HUES64 (cell line): ENCODE data around the gene FUOM.

ENCODE experiments used
- H3K27ac ChIP-seq: 2 replicates; pipeline ENCODE4 v1.7.0; 2013; ENCODE audit warnings: low read depth, low read length, inconsistent platforms
- H3K27me3 ChIP-seq: 2 replicates; pipeline ENCODE4 v1.6.1; 2013; ENCODE audit warnings: mild to moderate bottlenecking, low read length; ENCODE audit not compliant: insufficient read depth
- H3K36me3 ChIP-seq: 2 replicates; pipeline ENCODE4 v1.6.1; 2013; ENCODE audit warnings: mild to moderate bottlenecking, low read length; ENCODE audit not compliant: insufficient read depth
- H3K4me1 ChIP-seq: 2 replicates; pipeline ENCODE4 v1.6.1; 2013; ENCODE audit warnings: mild to moderate bottlenecking, low read length, moderate library complexity; ENCODE audit not compliant: insufficient read depth
- H3K4me3 ChIP-seq: 2 replicates; pipeline ENCODE4 v1.5.1; 2013; ENCODE audit warnings: mild to moderate bottlenecking, low read length, moderate library complexity
- H3K9ac ChIP-seq: 2 replicates; pipeline ENCODE4 v1.6.1; 2013; ENCODE audit warnings: mild to moderate bottlenecking, low read depth, low read length
- H3K9me3 ChIP-seq: 2 replicates; pipeline ENCODE4 v1.6.1; 2013; ENCODE audit warnings: low read depth, low read length; ENCODE audit not compliant: insufficient read depth
- WGBS: fragments of 150-250, 120-280 bp; methylation state at CpG from one replicate; pipeline ENCODE4 v1.1.7; 2013; ENCODE audit warnings: missing lambda C conversion rate; 5-methylcytosine and 5-hydroxymethylcytosine counted together

FUOM gene

DNA sequence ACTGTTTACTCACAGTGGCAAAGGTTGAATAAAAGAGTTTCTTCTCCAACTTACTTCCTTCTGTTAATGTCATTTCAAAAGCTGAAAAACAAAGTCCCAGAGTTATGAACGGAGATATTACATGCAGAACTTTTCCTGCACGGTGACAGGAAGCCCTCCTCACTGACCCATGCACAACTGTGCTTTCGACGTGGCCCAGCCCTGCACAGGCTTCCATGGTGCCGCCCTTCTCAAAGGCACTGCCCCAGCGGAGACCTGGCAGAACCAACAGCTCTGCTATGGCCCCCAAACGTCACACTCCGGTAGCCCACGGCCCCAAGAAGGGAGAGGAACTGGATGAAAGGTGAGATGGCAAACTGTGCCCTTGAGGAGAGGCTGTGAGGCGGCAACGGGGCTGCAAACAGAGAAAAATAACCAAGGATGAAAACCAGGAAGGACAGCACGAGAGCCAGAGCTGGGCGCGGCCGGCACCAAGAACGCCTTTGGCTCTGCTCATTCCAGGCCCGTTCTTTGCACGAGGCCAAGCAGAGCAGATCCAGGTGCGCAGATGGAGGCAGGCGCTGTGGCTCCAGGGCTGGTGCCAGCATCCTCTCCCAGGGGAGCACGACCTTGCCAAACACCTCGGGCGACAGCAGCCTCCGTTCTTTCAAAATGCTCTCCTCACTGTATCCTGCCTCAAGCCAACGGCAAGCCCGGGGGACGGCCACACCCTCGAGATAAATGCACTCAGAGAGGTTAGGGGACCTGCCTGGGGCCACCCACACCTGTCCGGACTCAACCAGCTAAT, 7.0 kb upstream of the FUOM start:
- Histone ChIP-seq H3K27me3 (no peaks in the 10 kb centered on the region), H3K4me1 (no peaks in the 10 kb centered on the region), H3K9ac (no peak overlapping the region), H3K4me3 (no peak overlapping the region), H3K36me3 (peaks cover 71% of the 10 kb centered on the region), H3K9me3 (no peaks in the 10 kb centered on the region), H3K27ac (no peak overlapping the region)
- 96% methylated on average over 29 of the region's 29 CpGs for WGBS

DNA sequence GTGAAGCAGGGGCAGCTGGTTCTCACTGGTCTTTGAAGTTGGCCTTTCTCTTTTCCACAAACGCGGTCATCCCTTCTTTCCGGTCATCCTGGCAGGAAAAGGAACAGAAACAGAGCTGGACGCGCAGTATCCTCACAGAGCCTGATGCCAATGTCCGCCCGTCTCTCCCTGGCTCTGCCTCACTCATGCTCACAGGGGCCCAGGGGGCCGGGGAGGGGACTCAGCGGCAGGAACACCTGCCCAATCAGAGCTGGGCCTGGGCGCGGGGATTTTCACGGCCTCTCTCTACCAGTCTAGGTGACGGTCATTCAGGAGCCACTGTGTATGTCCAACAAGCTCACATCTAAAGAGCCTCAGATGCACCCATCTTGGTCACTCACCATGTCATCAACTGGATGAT, 5.0 kb upstream of the FUOM start:
- WGBS = 93% methylated on average over 13 of the region's 13 CpGs
- Histone ChIP-seq H3K9me3 (no peaks in the 10 kb centered on the region), H3K27me3 (no peaks in the 10 kb centered on the region), H3K4me3 (no peak overlapping the region), H3K4me1 (no peaks in the 10 kb centered on the region), H3K9ac (no peak overlapping the region), H3K36me3 (peaks cover 52% of the 10 kb centered on the region), H3K27ac (no peak overlapping the region)

DNA sequence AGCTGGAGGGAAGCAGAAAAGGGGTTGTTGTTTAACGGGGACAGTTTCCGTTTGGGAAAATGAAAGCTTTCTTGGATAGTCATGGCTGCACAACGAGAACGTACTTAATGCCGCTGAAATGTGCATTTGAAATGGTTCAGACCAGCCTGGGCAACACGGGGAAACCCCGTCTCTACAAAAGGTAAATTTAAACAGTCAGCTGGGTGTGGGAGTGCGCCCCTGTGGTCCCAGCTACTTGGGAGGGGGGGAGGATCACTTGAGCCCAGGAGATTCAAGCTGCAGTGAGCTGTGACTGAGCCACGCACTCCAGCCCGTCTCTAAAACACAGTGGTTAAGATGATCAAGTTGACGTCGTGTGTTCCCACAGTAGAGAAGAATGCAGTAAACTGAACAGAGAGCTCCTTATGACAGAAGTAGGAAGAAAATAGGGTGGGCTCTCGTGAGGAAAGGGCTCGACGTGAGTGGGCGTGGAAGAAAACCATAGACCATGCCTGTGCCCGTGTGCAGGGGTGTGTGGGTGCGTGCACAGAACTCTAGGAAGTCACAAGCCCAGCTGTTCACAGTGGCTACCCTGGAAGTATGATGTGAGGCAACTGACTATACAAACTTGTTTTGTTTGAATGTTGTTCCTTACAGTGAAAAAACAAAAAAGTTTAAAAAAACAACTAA, 4.1 kb upstream of the FUOM start:
- H3K36me3 ChIP-seq = peaks cover 50% of the 10 kb centered on the region
- no peak overlapping the region for H3K4me3 ChIP-seq
- 87% methylated on average over 18 of the region's 18 CpGs for WGBS
- H3K27me3 ChIP-seq = no peaks in the 10 kb centered on the region; the same call in 1 of the 2 replicates
- H3K27ac ChIP-seq = no peak overlapping the region
- H3K9me3 ChIP-seq = no peaks in the 10 kb centered on the region
- no peak overlapping the region for H3K9ac ChIP-seq
- no peaks in the 10 kb centered on the region for H3K4me1 ChIP-seq

DNA sequence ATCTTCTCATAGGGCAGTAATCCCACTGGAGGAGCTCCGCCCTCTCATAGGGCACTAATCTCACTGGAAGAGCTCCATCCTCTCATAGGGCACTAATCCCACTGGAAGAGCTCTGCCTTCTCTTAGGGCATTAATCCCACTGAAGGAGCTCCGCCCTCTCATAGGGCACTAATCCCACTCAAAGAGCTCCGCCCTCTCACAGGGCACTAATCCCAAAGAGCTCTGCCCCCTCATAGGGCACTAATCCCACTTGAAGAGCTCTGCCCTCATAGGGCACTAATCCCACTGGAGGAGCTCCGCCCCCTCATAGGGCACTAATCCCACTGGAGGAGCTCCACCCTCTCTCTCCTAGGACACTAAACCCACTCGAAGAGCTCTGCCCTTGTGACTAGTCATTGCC, 3.4 kb upstream of the FUOM start:
- 91% methylated on average over 5 of the region's 5 CpGs for WGBS
- no peak overlapping the region for H3K27ac ChIP-seq
- H3K4me3 ChIP-seq = no peak overlapping the region

DNA sequence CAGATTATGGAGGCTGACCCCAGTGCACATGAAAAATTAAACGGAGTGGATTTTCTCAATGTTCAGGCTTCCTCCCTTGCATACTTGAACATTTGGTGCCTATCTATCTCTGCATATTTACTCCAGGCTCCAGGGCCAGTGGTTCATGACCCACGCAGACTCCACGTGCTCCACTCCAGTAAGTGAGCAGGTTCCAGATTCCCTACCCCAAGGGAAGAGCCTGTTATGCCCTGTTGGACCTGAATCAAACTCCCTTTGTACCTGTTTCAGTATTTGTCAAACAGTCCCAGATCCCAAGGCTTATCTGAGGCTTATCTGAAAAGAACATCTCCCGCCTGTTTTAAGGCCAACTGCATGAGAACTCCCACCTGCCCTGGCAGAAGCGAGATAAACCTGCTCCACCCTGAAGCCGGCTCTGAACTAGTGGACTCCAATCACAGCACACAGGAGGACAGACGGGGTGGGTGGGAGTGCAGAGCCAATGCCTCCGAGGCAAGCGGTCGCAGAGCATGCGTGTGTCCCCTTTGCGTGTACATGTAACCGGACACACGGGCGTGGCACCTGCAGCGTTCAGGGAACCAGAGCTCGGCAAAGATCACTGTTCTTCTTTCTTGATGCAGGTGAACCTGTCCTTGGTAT, 2.3 kb upstream of the FUOM start:
- no peaks in the 10 kb centered on the region; the same call in 1 of the 2 replicates for H3K27me3 ChIP-seq
- H3K9me3 ChIP-seq = no peaks in the 10 kb centered on the region
- no peak overlapping the region for H3K9ac ChIP-seq
- H3K36me3 ChIP-seq = peaks cover 42% of the 10 kb centered on the region
- 91% methylated on average over 17 of the region's 17 CpGs for WGBS
- H3K4me3 ChIP-seq = no peak overlapping the region
- 0 out of 2 replicates have a peak, but pooled peaks cover 3% of the 10 kb centered on the region for H3K4me1 ChIP-seq
- no peak overlapping the region for H3K27ac ChIP-seq

More for the DNA sequence above, 3.4 kb upstream of the FUOM start:
- Histone ChIP-seq H3K36me3 (peaks cover 46% of the 10 kb centered on the region), H3K27me3 (no peaks in the 10 kb centered on the region; the same call in 1 of the 2 replicates), H3K9me3 (no peaks in the 10 kb centered on the region), H3K4me1 (0 out of 2 replicates have a peak, but pooled peaks cover 3% of the 10 kb centered on the region), H3K9ac (no peak overlapping the region)

DNA sequence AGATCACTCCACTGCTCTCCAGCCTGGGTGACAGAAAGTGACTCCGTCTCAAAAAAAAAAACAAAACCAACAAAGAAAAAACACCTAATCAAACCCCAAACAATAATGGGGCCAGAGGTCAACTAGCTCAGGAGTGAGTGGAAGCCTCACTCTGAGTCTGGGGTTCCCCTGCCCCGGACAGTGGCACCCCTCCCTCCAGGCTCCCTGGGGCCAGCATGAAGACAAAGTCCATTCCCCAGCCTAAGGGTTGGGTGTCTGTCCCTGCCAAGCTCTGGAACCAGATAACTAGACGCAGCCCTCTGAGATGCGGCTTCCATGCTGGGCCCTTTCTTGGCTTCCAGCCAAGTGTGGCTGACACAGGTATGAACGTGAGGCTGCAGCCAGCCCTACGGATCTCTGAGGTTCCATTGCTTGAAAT, 1.7 kb upstream of the FUOM start:
- Histone ChIP-seq H3K4me3 (no peak overlapping the region), H3K9me3 (no peaks in the 10 kb centered on the region), H3K36me3 (peaks cover 37% of the 10 kb centered on the region), H3K4me1 (0 out of 2 replicates have a peak, but pooled peaks cover 3% of the 10 kb centered on the region), H3K27ac (no peak overlapping the region), H3K9ac (no peak overlapping the region), H3K27me3 (no peaks in the 10 kb centered on the region; the same call in 1 of the 2 replicates)
- 76% methylated on average over 6 of the region's 6 CpGs for WGBS

DNA sequence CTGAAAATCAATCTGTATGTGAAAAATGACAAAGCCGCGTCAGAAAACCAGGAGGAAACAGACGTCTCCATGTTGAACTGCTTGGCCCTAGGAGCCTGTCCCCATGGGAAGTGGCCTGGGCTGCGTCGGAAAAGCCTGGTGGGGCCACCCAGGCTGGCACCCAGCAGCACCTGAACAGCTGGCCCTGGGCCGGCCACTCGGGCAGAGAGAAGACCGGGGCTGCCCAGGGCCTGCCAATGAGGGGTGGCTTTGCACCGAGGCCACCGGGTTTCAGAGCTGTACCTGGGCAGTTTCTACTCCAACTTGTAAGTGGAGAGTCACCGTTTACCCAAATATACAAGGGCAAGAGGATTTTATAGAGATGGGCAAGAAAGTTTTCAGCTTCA, 1.1 kb upstream of the FUOM start:
- Histone ChIP-seq H3K4me3 (no peak overlapping the region), H3K36me3 (peaks cover 31% of the 10 kb centered on the region), H3K27ac (no peak overlapping the region), H3K27me3 (no peaks in the 10 kb centered on the region; the same call in 1 of the 2 replicates), H3K4me1 (0 out of 2 replicates have a peak, but pooled peaks cover 3% of the 10 kb centered on the region), H3K9me3 (no peaks in the 10 kb centered on the region), H3K9ac (no peak overlapping the region)
- 93% methylated on average over 11 of the region's 11 CpGs for WGBS

DNA sequence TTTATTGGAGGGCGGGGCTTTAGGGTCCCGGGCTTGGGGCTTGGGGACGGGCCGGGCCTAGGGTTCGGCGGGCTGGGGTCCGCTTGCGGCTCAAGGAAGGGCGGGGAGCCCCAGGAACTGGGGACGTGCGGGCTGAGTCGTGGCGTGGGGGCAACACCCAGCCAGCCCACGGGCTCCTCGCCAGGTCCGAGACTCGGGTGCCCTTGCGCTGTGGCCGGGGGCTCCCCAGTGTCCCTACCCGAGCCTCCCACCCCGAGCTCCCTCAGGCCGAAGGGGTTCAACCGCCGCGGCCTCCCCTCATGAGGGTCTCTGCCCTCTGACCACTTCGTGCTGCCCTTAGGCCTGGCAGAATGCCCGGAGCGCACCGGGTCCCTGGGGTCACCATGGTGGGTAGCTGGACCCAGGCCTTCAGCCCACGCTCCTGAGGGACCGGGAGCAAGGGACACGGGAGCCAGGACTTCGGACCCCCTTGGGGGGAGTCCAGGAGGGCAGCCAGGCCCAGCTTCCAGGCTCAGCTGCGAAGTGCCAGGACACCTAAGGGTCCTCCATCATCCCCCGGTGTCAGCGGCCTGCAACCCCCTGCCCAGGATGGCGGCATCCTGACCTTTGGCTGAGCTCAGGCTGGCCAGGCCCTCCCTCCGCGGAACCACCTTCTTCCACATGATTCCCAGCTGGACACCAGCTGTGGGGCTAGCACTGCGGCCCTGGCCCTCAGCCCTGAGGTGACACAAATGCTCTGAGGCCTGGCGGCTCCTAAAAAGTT, 524 bp upstream of the FUOM start:
- no peaks in the 10 kb centered on the region; the same call in 1 of the 2 replicates for H3K27me3 ChIP-seq
- WGBS = 81% methylated on average over 41 of the region's 41 CpGs
- H3K9ac ChIP-seq = no peak overlapping the region
- peaks cover 28% of the 10 kb centered on the region for H3K36me3 ChIP-seq
- 0 out of 2 replicates have a peak, but pooled peaks cover 3% of the 10 kb centered on the region for H3K4me1 ChIP-seq
- no peaks in the 10 kb centered on the region for H3K9me3 ChIP-seq
- H3K4me3 ChIP-seq = no peak overlapping the region
- H3K27ac ChIP-seq = no peak overlapping the region

DNA sequence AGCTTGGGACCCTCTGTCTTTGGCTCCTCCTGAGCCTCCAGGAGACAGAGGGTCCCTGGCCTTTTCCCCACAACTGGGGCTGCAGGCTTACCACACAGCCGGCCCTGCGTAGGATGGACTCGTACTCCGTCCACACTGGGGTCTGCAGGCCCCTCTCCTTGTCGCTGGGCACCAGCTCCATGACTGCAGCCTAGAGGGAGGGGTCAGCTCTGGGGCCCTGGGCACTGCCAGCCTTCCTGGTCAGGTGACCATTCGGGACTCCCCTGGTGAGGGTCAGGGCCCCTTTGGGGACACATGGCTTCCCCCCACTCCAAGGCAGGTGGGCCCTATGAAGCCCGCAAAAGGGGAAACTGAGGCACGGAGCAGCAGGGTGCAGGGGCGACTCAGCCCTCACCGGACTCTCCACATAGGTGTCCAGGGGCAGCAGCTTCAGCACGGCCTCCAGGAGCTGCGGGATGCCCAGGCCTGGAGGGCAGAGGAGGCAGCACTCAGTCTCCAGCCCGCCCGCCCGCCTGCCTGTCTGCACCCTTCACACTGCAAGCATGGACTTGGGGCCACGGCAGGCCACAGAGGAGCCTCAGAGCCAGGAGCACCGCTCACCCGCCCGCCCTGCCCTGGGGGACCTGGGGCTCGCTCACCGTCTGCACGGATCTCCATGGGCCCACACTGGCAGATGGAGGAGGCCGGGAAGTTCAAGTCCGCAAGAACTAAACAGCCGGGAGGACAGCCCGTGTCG, 1.1 kb downstream of the FUOM start:
- Histone ChIP-seq H3K36me3 (peaks cover 13% of the 10 kb centered on the region; the same call in 1 of the 2 replicates), H3K27me3 (no peaks in the 10 kb centered on the region; the same call in 1 of the 2 replicates), H3K4me3 (peak overlapping the region; percentile 89), H3K9me3 (no peaks in the 10 kb centered on the region), H3K9ac (peak overlapping the region; percentile 74), H3K4me1 (0 out of 2 replicates have a peak, but pooled peaks cover 3% of the 10 kb centered on the region), H3K27ac (no peak overlapping the region)
- 37% methylated on average over 27 of the region's 27 CpGs for WGBS

DNA sequence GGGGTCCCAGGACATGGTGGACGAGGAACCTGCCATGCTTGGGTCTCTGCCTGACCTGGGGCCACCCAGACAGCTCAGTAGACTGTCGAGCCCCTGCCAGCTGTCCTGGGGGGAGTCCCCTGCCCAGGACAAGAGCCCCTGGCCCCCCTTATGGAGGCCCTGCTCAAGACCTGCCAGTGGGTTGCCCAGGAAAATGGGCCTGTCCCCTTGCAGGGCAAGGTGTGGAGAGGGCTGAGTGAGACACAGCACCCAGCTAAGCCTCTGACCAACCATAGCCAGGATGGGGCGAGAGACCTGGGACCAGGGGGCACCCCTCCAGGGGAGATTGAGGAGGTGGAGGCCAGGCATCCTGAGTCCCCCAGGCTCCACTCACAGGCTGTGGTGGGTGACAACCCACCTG, 1.8 kb downstream of the FUOM start:
- Histone ChIP-seq H3K27me3 (no peaks in the 10 kb centered on the region; the same call in 1 of the 2 replicates), H3K9me3 (no peaks in the 10 kb centered on the region), H3K36me3 (peaks cover 10% of the 10 kb centered on the region; the same call in 1 of the 2 replicates), H3K9ac (no peak overlapping the region), H3K4me3 (no peak overlapping the region), H3K27ac (no peak overlapping the region), H3K4me1 (0 out of 2 replicates have a peak, but pooled peaks cover 3% of the 10 kb centered on the region)
- WGBS = 94% methylated on average over 3 of the region's 3 CpGs
